WI38 (cell line): ENCODE measurements around the gene ARFIP1.

Experiments
- H3K4me3 ChIP-seq: 2 replicates; pipeline ENCODE4 v1.5.1; 2011; ENCODE audit warnings: low read depth, mild to moderate bottlenecking, control low read depth, low read length
- CTCF ChIP-seq: IDR thresholded peaks from 2 replicates; pipeline ENCODE4 v1.5.1; 2012; ENCODE audit warnings: low read depth, mild to moderate bottlenecking, control low read depth, low read length

The ARFIP1 gene

GRCh38 chr4:152947311-152947710, 167.6 kb downstream of the ARFIP1 start:
- H3K4me3 ChIP-seq, result no peak overlapping the region
- no peak for TF ChIP-seq CTCF

GRCh38 chr4:152949930-152950329, 170.2 kb downstream of the ARFIP1 start:
- TF ChIP-seq CTCF, result no peak
- H3K4me3 ChIP-seq, result no peak overlapping the region

- H3K4me3 ChIP-seq, result no peak overlapping the region
- no peak for TF ChIP-seq CTCF
Observed at GRCh38 chr4:152950402-152951274, 170.9 kb downstream of the ARFIP1 start.

GRCh38 chr4:152951348-152951747, 171.6 kb downstream of the ARFIP1 start:
- no peak overlapping the region for H3K4me3 ChIP-seq
- no peak for TF ChIP-seq CTCF

GRCh38 chr4:152953514-152953913, 173.8 kb downstream of the ARFIP1 start:
- no peak for TF ChIP-seq CTCF
- no peak overlapping the region for H3K4me3 ChIP-seq

- no peak for TF ChIP-seq CTCF
- H3K4me3 ChIP-seq, result no peak overlapping the region
Observed at GRCh38 chr4:152954741-152955140, 175.0 kb downstream of the ARFIP1 start.

GRCh38 chr4:152956147-152956546, 176.4 kb downstream of the ARFIP1 start:
- no peak for TF ChIP-seq CTCF
- no peak overlapping the region for H3K4me3 ChIP-seq
